Measurements from ENCODE around the gene CKB.

Gene CKB

DNA sequence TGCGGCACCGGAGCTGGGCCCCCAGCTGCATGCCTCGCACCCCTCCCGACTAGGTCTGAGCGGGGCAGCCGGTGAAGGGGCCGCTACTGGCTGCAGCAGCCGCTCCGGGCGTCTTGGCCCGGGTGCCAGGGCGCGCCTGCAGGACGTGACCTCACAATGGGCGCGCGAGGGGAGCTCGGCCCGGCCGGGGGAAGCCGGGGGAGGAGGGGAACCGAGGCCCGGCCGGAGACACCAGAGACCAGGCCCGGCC, 39.5 kb upstream of the CKB start:
- no peak for DNase-seq (ENCODE audit: low read depth)
- H3K4me3 ChIP-seq (ENCODE audit: low read length) = peak overlapping the region; percentile 89
- TF ChIP-seq, protein P1, sequence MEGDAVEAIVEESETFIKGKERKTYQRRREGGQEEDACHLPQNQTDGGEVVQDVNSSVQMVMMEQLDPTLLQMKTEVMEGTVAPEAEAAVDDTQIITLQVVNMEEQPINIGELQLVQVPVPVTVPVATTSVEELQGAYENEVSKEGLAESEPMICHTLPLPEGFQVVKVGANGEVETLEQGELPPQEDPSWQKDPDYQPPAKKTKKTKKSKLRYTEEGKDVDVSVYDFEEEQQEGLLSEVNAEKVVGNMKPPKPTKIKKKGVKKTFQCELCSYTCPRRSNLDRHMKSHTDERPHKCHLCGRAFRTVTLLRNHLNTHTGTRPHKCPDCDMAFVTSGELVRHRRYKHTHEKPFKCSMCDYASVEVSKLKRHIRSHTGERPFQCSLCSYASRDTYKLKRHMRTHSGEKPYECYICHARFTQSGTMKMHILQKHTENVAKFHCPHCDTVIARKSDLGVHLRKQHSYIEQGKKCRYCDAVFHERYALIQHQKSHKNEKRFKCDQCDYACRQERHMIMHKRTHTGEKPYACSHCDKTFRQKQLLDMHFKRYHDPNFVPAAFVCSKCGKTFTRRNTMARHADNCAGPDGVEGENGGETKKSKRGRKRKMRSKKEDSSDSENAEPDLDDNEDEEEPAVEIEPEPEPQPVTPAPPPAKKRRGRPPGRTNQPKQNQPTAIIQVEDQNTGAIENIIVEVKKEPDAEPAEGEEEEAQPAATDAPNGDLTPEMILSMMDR (conservative IDR thresholded peaks at IDR 0.05; ENCODE audit: low read depth, low read length) = no peak

DNA sequence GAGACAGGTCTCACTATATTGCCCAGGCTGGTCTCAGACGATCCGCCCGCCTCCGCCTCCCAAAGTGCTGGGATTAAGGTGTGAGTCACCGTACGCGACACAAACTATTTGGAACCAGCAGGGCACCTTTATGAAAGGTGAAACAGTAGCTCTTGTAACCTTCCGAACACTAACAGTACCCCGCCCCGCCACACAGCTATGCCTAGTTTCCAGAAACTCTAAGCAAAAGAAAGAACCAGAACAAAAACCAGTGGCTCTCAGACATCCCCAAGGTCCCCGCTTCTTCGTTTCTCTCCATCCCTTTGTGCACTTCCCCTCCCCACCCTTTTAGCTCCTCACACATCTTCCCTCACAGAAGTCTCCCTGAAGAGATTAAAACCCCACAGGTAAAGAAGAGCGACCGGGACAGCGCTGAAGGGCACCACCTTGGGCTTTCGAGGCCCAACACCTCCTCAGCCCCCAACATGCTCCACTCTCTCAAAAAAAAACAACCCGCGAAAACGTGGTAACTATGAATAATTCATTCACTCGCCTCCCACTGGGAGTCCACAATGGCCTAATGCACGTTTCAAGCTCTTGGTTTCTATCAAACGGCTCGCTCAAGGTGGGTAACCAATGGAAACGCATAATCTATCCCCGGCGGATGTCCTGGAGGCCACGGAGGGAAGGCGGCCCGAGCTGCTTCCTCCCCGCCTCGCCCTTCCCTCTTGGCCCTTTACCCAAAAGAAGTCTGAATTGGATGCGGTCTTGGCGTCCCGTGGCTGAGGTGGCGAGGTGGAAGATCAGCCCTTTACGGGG, 39.0 kb upstream of the CKB start:
- H3K4me3 ChIP-seq (ENCODE audit: low read length) = peak overlapping the region; percentile 89
- no peak for DNase-seq (ENCODE audit: low read depth)
- TF ChIP-seq, protein P1 (conservative IDR thresholded peaks at IDR 0.05; ENCODE audit: low read depth, low read length) = no peak

DNA sequence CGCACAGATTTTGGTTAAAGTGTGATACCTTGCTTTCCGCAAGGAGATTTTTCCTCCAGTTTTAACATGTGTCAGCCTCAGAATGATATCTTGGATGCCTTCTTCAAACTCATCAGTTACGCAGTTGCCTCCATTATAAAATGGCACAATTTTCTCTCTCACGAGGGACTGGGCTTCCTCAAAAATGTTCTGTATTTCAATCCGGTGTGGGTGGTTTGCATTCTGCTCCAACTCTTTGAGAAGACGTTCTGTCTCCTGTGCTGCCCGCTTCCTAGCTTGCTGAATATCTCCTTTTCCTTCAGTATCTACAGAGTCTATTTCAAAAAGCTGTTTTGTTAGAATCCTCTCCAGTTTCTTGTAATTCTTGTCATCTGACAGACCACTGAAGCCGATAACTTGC, 38.1 kb upstream of the CKB start:
- H3K4me3 ChIP-seq (ENCODE audit: low read length) = peak overlapping the region; percentile 89
- DNase-seq (ENCODE audit: low read depth) = no peak
- TF ChIP-seq, protein P1 (conservative IDR thresholded peaks at IDR 0.05; ENCODE audit: low read depth, low read length) = no peak

DNA sequence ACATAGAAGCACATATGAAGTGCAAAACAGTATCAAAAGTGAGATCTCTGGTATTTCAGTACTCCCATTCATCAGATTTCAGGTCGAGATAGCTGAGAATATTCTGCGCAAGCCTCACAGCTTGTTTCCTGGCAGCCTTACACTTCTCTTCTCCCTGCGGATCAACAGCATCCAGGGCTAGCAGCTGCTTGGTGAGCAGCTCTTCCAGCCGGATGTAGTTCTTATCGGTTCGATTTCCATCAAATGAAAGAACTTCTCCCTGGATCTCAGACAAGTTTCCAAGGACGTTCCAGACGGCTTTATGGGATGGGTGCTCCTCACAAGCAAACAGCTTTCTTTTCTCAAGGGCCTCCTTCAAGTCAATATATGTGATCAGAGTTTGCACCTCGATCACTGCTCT, 37.1 kb upstream of the CKB start:
- H3K4me3 ChIP-seq (ENCODE audit: low read length) = no peak overlapping the region
- TF ChIP-seq, protein P1 (conservative IDR thresholded peaks at IDR 0.05; ENCODE audit: low read depth, low read length) = no peak
- no peak for DNase-seq (ENCODE audit: low read depth)

DNA sequence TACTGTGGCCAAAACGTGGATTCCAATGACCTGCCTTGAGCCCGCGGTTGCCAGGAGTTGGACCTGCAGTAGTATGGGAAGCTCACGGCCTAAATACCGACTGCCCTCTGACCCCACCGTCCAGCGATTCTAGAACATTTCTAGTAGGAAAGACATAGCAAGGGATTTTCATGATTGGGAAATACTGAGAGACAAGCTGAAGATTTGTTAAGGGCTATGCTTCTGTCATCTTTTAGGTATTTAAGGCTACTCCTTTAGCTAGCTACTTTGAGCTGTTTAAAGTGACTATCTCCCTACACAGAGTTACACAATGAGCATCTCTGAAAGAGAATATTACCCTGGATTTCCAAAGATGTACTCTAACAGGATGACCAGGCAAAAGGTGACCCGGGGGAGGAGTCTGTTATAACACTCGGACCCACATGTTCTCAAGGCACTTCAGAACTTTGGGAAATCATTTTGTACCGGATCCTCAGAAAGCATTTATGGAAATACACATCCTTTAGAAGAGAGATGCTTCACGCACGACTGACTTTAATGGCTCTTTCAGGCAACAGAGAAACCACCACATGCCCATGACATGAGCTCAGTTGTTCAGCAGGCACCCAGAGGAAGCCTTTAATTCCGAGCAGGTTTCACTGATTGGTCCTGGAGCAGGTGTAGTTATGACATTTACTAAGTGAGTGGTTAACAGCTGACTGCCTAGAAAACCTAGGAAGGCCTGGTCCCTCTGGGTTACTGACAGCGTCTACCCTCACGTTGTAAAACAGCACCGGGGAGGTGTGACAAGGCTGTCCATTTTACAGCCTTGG, 35.6 kb upstream of the CKB start:
- TF ChIP-seq, protein P1 (conservative IDR thresholded peaks at IDR 0.05; ENCODE audit: low read depth, low read length) = no peak
- H3K4me3 ChIP-seq (ENCODE audit: low read length) = no peak overlapping the region
- DNase-seq (ENCODE audit: low read depth) = no peak

DNA sequence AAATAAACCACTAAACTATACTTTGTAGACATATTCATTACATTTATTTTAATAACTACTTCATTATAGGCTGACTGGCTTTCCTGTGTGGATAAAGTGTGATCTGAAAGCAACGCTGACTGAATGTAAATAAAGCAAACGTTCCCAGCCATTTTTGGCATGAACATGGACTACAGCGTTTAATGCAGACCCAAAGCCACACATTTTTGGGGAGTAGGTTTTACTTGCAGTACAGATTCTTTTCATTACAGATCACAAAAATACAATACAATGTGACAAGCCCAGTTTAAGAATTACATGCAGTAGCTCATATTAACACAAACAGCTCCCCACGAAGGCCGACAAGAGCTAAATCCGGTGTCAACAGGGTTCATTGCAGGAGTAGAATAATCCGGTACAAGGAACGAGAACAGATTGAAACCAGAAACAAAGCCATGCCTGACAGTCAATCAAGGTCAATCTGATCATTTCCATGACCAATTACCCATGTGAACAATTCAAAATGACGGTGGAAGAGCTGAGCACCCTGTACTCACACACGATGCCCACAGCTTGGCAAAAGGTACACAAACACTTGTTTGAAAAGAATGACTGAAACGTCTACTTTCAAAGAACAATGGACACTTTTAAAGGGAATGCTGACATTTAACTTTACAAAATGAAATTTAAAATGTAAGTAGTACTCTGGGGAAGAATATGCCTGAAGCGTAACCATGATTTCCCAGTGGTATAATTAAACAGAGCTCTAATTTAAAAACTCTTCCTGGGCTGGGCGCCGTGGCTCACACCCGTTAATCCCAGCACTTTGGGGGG, 34.5 kb upstream of the CKB start:
- no peak for DNase-seq (ENCODE audit: low read depth)
- H3K4me3 ChIP-seq (ENCODE audit: low read length) = no peak overlapping the region
- TF ChIP-seq, protein P1 (conservative IDR thresholded peaks at IDR 0.05; ENCODE audit: low read depth, low read length) = no peak
